HG03139 (cell line): ENCODE measurements around the gene SAP30.

ENCODE experiments used
- ATAC-seq: cut with Tn5 transposase; IDR thresholded peaks from one replicate; pipeline ENCODE4 v1.9.1; 2021; ENCODE audit not compliant: unreplicated experiment

The SAP30 gene

DNA sequence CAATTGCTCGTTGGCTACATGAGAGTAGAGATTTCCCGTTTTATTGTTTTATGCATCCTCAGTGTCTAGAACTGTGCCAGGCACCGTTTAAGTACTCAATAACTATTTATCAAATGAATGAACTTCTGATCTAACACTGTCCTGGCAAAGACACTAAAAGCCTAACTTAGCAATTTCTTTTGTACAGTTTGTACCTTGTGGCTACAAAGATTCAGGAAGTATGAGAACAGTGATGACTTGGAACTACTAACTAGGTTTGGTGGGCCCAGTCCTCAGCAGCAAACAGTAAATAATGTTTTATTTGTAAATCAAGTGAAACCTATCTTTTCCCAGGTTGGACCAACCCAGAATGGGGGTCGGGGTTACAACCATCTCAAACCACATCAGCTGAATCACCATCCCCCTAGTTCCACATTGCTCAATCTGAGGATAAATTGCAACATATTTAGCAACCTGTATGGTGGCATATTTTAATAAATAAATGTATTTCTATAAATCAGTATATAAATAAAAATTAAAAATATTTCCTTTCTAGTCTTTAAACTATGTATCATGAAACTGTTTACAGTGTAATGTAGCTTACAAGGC is 40.4 kb downstream of the SAP30 start:
- no peak for ATAC-seq

DNA sequence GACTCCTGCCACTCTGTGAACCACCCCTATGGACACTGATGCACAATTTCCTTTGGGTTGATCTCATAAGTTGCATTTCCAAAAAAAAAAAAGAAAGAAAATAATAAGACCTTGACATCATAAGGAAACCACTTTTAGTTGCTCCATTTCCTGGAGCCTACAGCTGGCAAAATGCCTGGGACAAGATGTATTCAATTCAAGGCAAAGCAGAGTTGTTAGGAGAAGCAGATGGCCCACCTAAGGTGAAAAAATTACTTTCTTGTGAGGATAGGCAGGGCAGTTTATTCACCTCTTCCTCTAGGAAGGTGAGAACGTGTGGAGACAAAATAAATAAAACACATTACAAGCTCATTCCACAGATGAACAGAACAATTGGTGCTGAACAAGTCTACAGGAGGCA is 42.3 kb downstream of the SAP30 start:
- no peak for ATAC-seq

DNA sequence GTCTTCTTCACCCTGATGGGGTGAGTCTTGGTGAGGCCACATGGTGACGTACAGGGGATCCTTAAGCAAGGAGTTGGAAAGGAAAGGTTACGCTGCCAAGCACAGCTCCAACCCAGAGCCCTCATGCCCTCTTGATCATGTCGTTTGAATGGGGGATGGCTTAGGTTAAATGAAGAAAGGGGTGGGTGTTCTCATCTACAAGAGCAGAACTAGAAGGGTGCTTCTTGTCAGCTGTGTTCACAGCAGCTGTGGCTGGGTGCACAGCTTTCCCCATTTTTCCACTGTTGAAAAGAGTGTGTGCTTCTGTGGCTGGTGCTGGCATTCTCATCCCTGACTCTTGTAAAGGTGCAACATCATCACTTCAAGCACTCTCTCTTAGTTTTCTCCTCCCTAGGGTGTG is 43.7 kb downstream of the SAP30 start:
- no peak for ATAC-seq

DNA sequence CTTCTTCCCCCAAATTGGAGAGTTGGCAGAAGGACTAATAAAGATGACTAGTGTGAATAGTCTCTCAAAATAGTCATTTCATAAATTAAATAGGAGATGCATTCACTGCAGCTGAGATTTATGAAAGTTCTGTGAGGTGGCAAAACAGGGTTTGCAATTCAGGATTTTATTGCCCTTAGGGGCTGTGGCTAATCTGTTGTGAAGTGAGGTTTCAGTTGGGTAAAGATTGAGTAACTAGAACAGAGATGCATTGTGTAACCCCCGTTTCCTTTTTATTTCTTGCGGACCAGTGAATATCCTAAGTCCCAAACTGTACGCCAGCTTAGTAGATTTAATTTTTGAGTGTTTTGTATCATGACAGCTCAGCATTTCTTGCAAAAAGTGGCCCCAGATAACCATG is 44.3 kb downstream of the SAP30 start:
- ATAC-seq, result no peak

DNA sequence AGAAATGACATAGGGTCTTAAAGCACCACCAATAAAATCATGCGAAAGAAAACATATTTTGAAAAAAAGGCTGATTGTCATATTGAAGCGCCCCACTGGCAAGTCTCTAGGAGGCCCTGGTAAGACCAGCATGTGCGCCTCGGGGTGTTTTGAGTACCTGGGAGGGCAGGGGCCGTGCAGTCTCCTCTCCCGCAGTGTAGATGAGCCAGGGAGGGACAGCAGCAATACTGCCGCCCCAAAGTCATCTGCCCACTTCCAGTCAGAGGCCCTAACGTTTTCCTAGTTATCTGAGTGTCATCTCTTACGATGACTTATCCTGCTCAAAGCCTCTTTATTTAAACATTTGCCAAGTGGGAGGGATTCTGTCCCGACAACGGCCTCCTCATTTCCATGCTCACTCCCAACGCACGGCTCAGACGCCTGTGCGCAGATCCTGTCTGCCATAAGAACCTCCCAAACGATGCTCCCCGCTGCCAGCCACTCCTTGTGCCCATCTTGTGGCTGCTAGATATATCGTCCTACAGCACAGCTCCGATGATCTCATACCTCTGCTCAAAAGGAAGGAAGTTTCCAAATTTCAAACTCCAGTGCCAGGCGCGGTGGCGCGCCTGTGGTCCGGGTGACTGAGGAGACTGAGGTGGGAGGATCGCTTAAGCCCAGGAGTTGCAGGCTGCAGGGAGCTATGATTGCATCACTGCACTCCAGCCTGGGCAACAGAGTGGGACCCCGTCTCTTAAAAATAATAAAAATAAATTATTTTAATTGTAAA is 45.3 kb downstream of the SAP30 start:
- no peak for ATAC-seq

DNA sequence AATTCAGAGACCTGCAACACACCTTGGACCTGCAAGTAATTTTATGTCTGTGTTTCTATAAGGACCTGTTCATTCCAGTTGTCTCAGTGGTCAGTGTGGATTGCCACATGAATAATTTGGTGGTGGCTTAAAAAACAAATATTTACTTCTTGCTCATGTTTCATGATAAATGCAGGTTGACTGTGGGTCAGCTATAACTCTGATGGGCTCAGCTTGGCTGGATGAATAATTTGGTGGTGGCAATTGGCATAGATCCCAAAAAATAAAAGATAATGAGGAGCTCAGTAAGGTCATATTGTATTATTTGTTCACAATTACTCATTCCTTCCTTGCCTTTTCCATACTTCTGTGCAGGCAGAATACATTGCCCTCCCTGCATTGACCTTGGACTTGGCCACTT is 47.1 kb downstream of the SAP30 start:
- no peak for ATAC-seq

DNA sequence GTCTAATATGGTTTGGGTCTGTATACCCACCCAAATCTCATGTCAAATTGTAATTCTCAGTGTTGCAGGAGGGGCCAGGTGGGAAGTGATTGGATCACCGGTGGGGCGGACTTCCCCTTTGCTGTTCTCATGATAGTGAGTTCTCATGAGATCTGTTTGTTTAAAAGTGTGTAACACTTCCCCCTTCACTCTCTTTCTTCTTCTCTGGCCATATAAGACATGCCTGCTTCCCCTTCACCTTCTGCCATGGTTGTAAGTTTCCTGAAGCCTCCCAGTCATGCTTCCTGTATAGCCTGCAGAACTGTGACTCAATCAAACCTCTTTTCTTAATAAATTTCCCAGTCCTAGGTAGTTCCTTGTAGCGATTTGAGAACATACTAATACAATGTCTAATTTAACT is 47.9 kb downstream of the SAP30 start:
- no peak for ATAC-seq

DNA sequence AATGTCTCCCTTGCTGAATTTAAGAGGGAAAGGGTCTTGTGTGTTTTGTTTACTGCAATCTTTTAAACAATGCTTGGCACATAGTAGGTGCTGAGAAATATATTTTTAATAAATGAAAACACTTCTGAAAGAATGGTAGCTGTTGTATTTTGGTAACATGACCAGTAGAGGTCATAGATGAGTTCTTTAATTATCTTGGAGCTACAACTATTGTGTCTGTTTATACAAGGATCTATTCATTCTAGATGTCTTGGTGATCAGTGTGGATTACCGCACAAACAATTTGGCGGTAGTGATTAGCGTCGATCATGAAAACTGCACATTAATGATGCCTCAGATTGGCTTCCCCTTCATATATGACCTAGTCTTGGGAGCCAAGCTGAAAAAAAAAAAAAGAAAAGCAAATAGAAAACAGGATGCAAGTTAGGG is 49.6 kb downstream of the SAP30 start:
- no peak for ATAC-seq

DNA sequence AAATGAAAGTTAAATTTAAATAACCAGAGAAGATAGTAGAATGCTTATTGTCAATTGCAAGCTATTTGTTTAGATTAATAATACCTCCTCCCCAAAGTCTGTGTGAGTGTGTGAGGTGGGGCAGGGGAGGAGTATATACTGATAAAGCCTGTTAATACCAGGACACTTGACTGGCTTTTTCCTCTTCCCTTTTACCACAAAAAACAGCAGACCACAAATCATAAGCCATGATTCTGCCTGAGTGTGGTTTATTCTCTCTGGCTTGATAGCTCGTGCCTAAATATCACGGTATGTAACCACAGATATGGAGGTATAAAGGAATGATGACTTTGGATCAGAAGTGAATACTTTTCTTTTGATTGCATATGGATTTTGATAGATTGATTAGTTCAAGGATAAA is 50.0 kb downstream of the SAP30 start:
- no peak for ATAC-seq

DNA sequence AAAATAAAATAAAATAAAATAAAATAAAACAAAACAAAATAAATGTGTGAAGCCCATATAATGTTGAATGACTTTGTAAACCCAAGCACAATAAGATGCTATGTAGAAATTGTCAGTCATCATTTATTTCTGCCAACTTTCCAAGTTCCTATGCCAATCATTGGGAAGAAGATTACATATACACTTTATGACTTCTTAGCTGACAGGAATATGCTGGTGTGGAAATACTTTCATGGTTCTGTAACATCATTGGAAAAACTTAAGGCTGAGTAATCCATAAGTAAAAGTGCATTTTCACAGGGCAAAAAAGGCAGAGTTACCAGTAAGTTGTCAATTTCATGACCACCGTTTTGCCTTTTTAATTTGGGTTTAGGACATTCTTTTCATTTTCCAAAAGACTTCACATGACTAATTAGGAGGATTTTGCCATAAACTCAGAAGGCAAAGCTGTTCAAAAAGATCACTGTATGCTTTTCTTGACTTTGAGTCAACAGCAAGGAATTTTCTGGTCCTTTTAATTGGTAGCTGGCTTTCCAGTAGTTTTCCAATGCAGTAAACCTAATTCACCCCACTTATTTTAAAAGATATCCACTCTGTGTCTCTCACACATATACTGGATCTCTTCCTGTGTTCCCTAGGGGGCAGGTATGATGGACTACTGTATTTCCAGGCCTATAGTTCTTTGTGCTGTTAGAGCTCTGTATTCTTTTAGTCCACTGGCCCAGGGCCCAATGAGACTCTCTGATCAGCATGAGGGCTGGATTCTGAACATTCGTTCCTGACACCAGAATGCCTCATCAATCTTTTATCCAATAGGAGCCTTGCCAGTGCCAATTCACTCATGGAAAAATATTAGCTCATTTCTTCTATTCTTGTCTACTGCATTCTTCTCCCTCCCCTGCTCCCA is 54.4 kb downstream of the SAP30 start:
- ATAC-seq, result no peak

DNA sequence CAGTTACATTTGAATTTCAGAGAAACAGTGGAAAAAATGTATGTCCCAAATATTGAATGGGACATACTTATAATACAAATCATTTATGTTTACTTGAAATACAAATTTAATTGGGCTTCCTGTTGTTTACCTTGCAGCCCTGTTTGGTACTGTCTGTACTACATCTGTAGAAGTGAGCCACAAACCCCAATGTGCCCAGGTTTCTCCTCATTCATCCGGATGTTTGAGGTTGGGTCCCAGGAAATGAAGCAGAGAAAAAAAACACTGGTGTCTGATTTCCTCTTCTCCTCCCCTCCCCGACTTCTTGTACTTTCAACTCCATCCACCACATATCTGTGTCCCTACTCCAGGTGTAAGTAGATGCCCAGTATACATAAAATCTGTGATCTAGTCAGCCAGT is 55.3 kb downstream of the SAP30 start:
- ATAC-seq, result no peak
